IMR-90 (cell line): Measurements from ENCODE around the gene RNF19B. TPM values are rescaled to one million over a fixed set of nuclear protein-coding genes. Genes with fewer than 3 reads are reported as not detected.

Experiments
- ATAC-seq: fragments of 200-7000 bp; cut with Tn5 transposase; 2 replicates; pipeline ENCODE4 v1.9.1; 2020; ENCODE audit warnings: low read depth, mild to moderate bottlenecking, moderate library complexity
- BruUV-seq: library from RNA; stranded (reverse); fragments of 400-500 nt; replicated peaks from 2 replicates; lab custom pipeline; 2021; lab: Mats Ljungman, UMichigan
- CTCF ChIA-PET: fragments of 300-600 bp; formaldehyde crosslinking; extraction: SDS; loops from one replicate; lab custom pipeline; 2021; ENCODE audit warnings: antibody characterized with exemption; lab: Yijun Ruan, JAX
- POLR2A ChIA-PET: fragments of 300-600 bp; sonication (Branson Sonifier 250); formaldehyde crosslinking; loops from one replicate; lab custom pipeline; 2022; ENCODE audit warnings: antibody characterized with exemption; ENCODE audit not compliant: unreplicated experiment; lab: Charles Lee
- DNase-seq: peaks from one replicate; pipeline ENCODE4 v3.0.0; 2013
- H2AFZ ChIP-seq: replicated peaks from 2 replicates; pipeline ENCODE3; 2013; ENCODE audit warnings: low read length, mild to moderate bottlenecking; ENCODE audit not compliant: poor library complexity
- H2AK5ac ChIP-seq: 2 replicates; pipeline ENCODE4 v1.6.1; 2013; ENCODE audit warnings: low read depth, low read length, inconsistent platforms
- H2AK9ac ChIP-seq: replicated peaks from 2 replicates; pipeline ENCODE3; 2013; ENCODE audit warnings: mild to moderate bottlenecking, low read depth, low read length, moderate library complexity; ENCODE audit not compliant: poor library complexity
- H2BK120ac ChIP-seq: 2 replicates; pipeline ENCODE4 v1.6.1; 2013; ENCODE audit warnings: low read depth, low read length, inconsistent platforms
- H2BK15ac ChIP-seq: 3 replicates; pipeline ENCODE4 v1.6.1; 2013; ENCODE audit warnings: low read depth, low read length, inconsistent platforms
- H2BK20ac ChIP-seq: 2 replicates; pipeline ENCODE4 v1.6.1; 2013; ENCODE audit warnings: low read depth, mild to moderate bottlenecking, inconsistent platforms, low read length, moderate library complexity
- H2BK5ac ChIP-seq: 2 replicates; pipeline ENCODE4 v1.6.1; 2013; ENCODE audit warnings: mild to moderate bottlenecking, low read depth, low read length, inconsistent platforms; ENCODE audit not compliant: poor library complexity, severe bottlenecking
- H3K14ac ChIP-seq: replicated peaks from 2 replicates; pipeline ENCODE4 v1.6.1; 2013; ENCODE audit warnings: low read depth, low read length, inconsistent platforms
- H3K18ac ChIP-seq: 2 replicates; pipeline ENCODE4 v1.6.1; 2013; ENCODE audit warnings: low read depth, low read length, control low read depth
- H3K23ac ChIP-seq: 2 replicates; pipeline ENCODE4 v1.6.1; 2013; ENCODE audit warnings: low read depth, low read length, inconsistent platforms
- H3K27ac ChIP-seq: 2 replicates; pipeline ENCODE4 v1.5.1; 2013; ENCODE audit warnings: mild to moderate bottlenecking, control low read depth, low read length; ENCODE audit not compliant: insufficient read depth
- H3K27me3 ChIP-seq: 2 replicates; pipeline ENCODE4 v1.6.1; 2013; ENCODE audit warnings: low read length; ENCODE audit not compliant: control insufficient read depth, insufficient read depth
- H3K36me3 ChIP-seq: 2 replicates; pipeline ENCODE4 v1.6.1; 2013; ENCODE audit warnings: low read length, mixed read lengths; ENCODE audit not compliant: control insufficient read depth, insufficient read depth
- H3K4ac ChIP-seq: 2 replicates; pipeline ENCODE4 v1.6.1; 2013; ENCODE audit warnings: low read depth, low read length, inconsistent platforms
- H3K4me1 ChIP-seq: 2 replicates; pipeline ENCODE4 v1.6.1; 2013; ENCODE audit warnings: low read length, mixed read lengths; ENCODE audit not compliant: control insufficient read depth, insufficient read depth
- H3K4me2 ChIP-seq: 2 replicates; pipeline ENCODE4 v1.6.1; 2013; ENCODE audit warnings: low read depth, mild to moderate bottlenecking, control low read depth, low read length, moderate library complexity
- H3K4me3 ChIP-seq: 2 replicates; pipeline ENCODE4 v1.5.1; 2013; ENCODE audit warnings: low read depth, mild to moderate bottlenecking, control low read depth, low read length, moderate library complexity; ENCODE audit not compliant: insufficient read depth
- H3K56ac ChIP-seq: 2 replicates; pipeline ENCODE4 v1.6.1; 2013; ENCODE audit warnings: low read length, inconsistent platforms; ENCODE audit not compliant: insufficient read depth; ENCODE audit errors: extremely low read depth
- H3K79me1 ChIP-seq, 2 experiments: 2 replicates each; pipeline ENCODE4 v1.6.1; 2013; ENCODE audit warnings: low read length in 2 of 2, inconsistent platforms in 1 of 2, low read depth in 1 of 2
- H3K9ac ChIP-seq: 2 replicates; pipeline ENCODE4 v1.6.1; 2013; ENCODE audit warnings: low read depth, low read length, control low read depth
- H3K9me1 ChIP-seq: 2 replicates; pipeline ENCODE4 v1.6.1; 2013; ENCODE audit warnings: low read length, inconsistent platforms; ENCODE audit not compliant: insufficient read depth
- H3K9me3 ChIP-seq: 2 replicates; pipeline ENCODE4 v1.6.1; 2013; ENCODE audit warnings: low read length; ENCODE audit not compliant: control insufficient read depth, insufficient read depth
- H4K20me1 ChIP-seq: 2 replicates; pipeline ENCODE4 v1.6.1; 2013; ENCODE audit warnings: low read length, inconsistent platforms; ENCODE audit not compliant: insufficient read depth
- H4K5ac ChIP-seq: 2 replicates; pipeline ENCODE4 v1.6.1; 2013; ENCODE audit warnings: mild to moderate bottlenecking, low read depth, low read length, control low read depth
- H4K8ac ChIP-seq, 2 experiments: 2 replicates each; pipeline ENCODE4 v1.6.1; 2013; ENCODE audit warnings: low read depth in 2 of 2, low read length in 2 of 2, control low read depth in 1 of 2, inconsistent platforms in 1 of 2
- H4K91ac ChIP-seq: 2 replicates; pipeline ENCODE4 v1.6.1; 2013; ENCODE audit warnings: low read depth, low read length, inconsistent platforms; ENCODE audit not compliant: insufficient read depth
- BHLHE40 ChIP-seq: fragments of 150-350 bp; IDR thresholded peaks from 2 replicates; pipeline ENCODE4 v1.6.1; 2016; ENCODE audit warnings: mild to moderate bottlenecking, low read depth, low read length
- POLR2A ChIP-seq: IDR thresholded peaks from 2 replicates; pipeline ENCODE4 v1.6.1; 2012; ENCODE audit warnings: mild to moderate bottlenecking, low read depth, low read length
- SMC3 ChIP-seq: fragments of 150-350 bp; IDR thresholded peaks from 2 replicates; pipeline ENCODE4 v1.6.1; 2016; ENCODE audit warnings: low read depth, mild to moderate bottlenecking, antibody characterized with exemption, low read length, moderate library complexity
- WGBS, 2 experiments: methylation state at CpG; one replicate each; pipeline versions ENCODE4 v1.1.5 to v1.1.7; 2013; ENCODE audit warnings: missing lambda C conversion rate in 2 of 2; ENCODE audit not compliant: insufficient read length in 1 of 2; ENCODE audit errors: extremely low coverage in 2 of 2; 5-methylcytosine and 5-hydroxymethylcytosine counted together
- dilution Hi-C: fragments of 300-500 bp; cut with HindIII; formaldehyde crosslinking; loops from one replicate; pipeline ENCODE4 v1.14.3; 2018; ENCODE audit warnings: low sequenced_read_pairs; ENCODE audit not compliant: unreplicated experiment
- in situ Hi-C: fragments of 300-500 bp; cut with MboI; formaldehyde crosslinking; loops from 3 replicates; pipeline ENCODE4 v1.14.3; 2019; ENCODE audit warnings: low sequenced_read_pairs, inconsistent platforms, mixed read lengths
- intact Hi-C: fragments of 100-400 bp; cut with micrococcal nuclease; formaldehyde crosslinking; loops from 2 replicates; pipeline ENCODE4 v1.10.0; 2022
- polyA plus RNA-seq, 3 experiments: library from polyadenylated mRNA; depleted of rRNA; stranded (reverse); fragments of >200 nt; gene quantifications; 2 replicates each; pipeline ENCODE4 v1.2.3, GENCODE V29; 2012; ENCODE audit warnings: low replicate concordance in 1 of 3
- total RNA-seq: library from RNA; depleted of rRNA; stranded (reverse); fragments of >200 nt; gene quantifications from 2 replicates; pipeline ENCODE4 v1.2.3, GENCODE V29; 2012
- TF ChIP-seq, protein P1 (sequence below): fragments of 150-350 bp; IDR thresholded peaks from 2 replicates; pipeline ENCODE4 v1.6.1; 2017; ENCODE audit warnings: mild to moderate bottlenecking, antibody characterized with exemption, low read length, low read depth

RNF19B gene
- total and polyA plus RNA-seq, 2 of the 4 experiments (the other 2 are of a cell fraction): 10.0 to 11.6 TPM

DNA sequence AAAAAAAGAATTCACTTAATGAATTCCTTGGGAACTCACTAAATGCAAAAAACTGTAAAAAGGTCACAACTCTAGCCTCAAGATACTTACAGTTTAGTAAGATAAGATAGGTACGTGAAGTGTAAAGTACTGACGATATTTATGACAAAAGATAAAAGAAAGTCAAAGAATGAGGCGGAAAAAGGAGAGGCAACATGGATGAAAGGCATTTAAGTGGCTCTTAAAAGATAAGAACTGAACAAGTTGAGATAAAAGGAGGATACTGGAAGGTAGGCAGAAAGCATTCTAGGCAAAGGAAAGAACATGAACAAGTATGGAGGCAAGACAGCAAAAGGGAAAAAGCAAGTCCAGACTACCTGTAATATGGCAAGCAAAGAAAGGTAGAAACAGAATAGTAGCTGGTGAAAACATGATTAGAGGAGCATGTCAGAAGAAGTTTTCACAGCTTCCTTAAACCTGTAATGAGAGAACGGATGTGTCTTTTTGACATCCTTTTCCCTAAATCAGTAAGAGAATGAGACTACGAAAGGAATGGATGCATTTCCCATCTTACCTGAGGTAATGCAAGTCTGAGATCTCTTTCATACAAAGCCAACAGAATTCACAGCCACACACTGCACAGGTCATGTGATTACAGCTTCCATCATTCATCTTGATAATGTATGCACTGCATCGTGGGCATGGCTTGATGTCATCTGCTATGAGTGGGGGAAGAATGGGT, 16.8 kb downstream of the RNF19B start:
- TF ChIP-seq, protein P1, sequence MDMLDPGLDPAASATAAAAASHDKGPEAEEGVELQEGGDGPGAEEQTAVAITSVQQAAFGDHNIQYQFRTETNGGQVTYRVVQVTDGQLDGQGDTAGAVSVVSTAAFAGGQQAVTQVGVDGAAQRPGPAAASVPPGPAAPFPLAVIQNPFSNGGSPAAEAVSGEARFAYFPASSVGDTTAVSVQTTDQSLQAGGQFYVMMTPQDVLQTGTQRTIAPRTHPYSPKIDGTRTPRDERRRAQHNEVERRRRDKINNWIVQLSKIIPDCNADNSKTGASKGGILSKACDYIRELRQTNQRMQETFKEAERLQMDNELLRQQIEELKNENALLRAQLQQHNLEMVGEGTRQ: no peak
- no peak for TF ChIP-seq POLR2A
- TF ChIP-seq BHLHE40: no peak
- TF ChIP-seq SMC3: no peak
- H3K27ac ChIP-seq: no peak overlapping the region
- dilution Hi-C loops (no loop called here), intact Hi-C loops (no loop called here), in situ Hi-C loops (no loop called here)
- no peak overlapping the region for H2BK5ac ChIP-seq
- ATAC-seq (no peak), DNase-seq (no peak)
- POLR2A ChIA-PET: no interaction called here
- no peak overlapping the region for H3K4me2 ChIP-seq
- no peak overlapping the region for H2AK9ac ChIP-seq
- H3K4me1 ChIP-seq: peaks cover 2% of the 10 kb centered on the region; the same call in 1 of the 2 replicates
- H2BK20ac ChIP-seq: no peak overlapping the region
- H3K23ac ChIP-seq: no peak overlapping the region
- no peak overlapping the region for H4K5ac ChIP-seq
- BruUV-seq: no TSS peak
- H4K20me1 ChIP-seq: peaks cover 7% of the 10 kb centered on the region; the same call in 1 of the 2 replicates
- H3K9me3 ChIP-seq: no peaks in the 10 kb centered on the region
- no peak overlapping the region for H3K14ac ChIP-seq
- no peaks in the 10 kb centered on the region for H3K27me3 ChIP-seq
- H3K9me1 ChIP-seq: no peaks in the 10 kb centered on the region
- peaks cover 16% of the 10 kb centered on the region for H3K36me3 ChIP-seq
- CTCF ChIA-PET: interaction anchor here (0.8 to 1.2 kb wide), 2 partner anchors 8 to 138 kb away, joined by 3 to 5 read pairs; no protein-coding TSS in a partner anchor
- no peak overlapping the region for H3K56ac ChIP-seq
- no peak overlapping the region for H3K4ac ChIP-seq
- WGBS, 2 experiments: 78% methylated on average over 2 of the region's 6 CpGs; no CpG with 5 or more reads in 1 of the 2 experiments
- no peak overlapping the region for H2AFZ ChIP-seq
- no peak overlapping the region for H4K91ac ChIP-seq
- H3K9ac ChIP-seq: no peak overlapping the region
- no peak overlapping the region for H3K18ac ChIP-seq
- no peak overlapping the region for H2BK120ac ChIP-seq
- H2AK5ac ChIP-seq: no peak overlapping the region
- no peak overlapping the region for H3K4me3 ChIP-seq
- no peak overlapping the region for H2BK15ac ChIP-seq
- H4K8ac ChIP-seq: no peak overlapping the region
- peaks cover 17 to 24% of the 10 kb centered on the region in 2 experiments for H3K79me1 ChIP-seq
